Keratinocyte (primary cell): ENCODE data around the gene CHL1. TPM values are rescaled to one million over a fixed set of nuclear protein-coding genes. Genes with fewer than 3 reads are reported as not detected.

Experiments
- DNase-seq: peaks from one replicate; pipeline ENCODE4 v3.0.0-alpha.2; 2011; ENCODE audit warnings: low read depth, missing footprints, low spot score
- FAIRE-seq: peaks from 2 replicates; lab custom pipeline; 2011; peaks lifted over from hg19 to GRCh38; lab: Jason Lieb, UNC
- H2AFZ ChIP-seq: 2 replicates; pipeline ENCODE4 v1.6.0; 2012; ENCODE audit warnings: low read length, control low read depth, inconsistent platforms; ENCODE audit not compliant: control insufficient read depth
- H3K27ac ChIP-seq: 2 replicates; pipeline ENCODE4 v1.5.1; 2011; ENCODE audit warnings: low read length; ENCODE audit not compliant: control insufficient read depth, insufficient read depth
- H3K27me3 ChIP-seq: 3 replicates; pipeline ENCODE4 v1.6.0; 2011; ENCODE audit warnings: low read length; ENCODE audit not compliant: control insufficient read depth, insufficient read depth; ENCODE audit errors: extremely low read depth
- H3K36me3 ChIP-seq, 2 experiments: 2 replicates in 1 of 2; 3 replicates in 1 of 2; pipeline ENCODE4 v1.5.1; 2011; ENCODE audit warnings: low read length in 2 of 2, mild to moderate bottlenecking in 1 of 2; ENCODE audit not compliant: control insufficient read depth in 2 of 2, insufficient read depth in 2 of 2; ENCODE audit errors: extremely low read depth in 1 of 2
- H3K4me1 ChIP-seq: 3 replicates; pipeline ENCODE4 v1.5.1; 2011; ENCODE audit warnings: low read length; ENCODE audit not compliant: control insufficient read depth, insufficient read depth; ENCODE audit errors: extremely low read depth
- H3K4me2 ChIP-seq: 3 replicates; pipeline ENCODE4 v1.6.0; 2011; ENCODE audit warnings: low read depth, low read length; ENCODE audit not compliant: control insufficient read depth, insufficient read depth; ENCODE audit errors: extremely low read depth
- H3K4me3 ChIP-seq, 3 experiments: fragments of 200-600 bp in 1 of 3; sonication (generic) in 1 of 3; 2 replicates in 2 of 3; 3 replicates in 1 of 3; pipeline ENCODE4 v1.5.1; 2011 to 2016; ENCODE audit warnings: low read length in 3 of 3, mild to moderate bottlenecking in 3 of 3, control low read depth in 2 of 3, inconsistent platforms in 1 of 3, low read depth in 1 of 3, mixed read lengths in 1 of 3, mixed run types in 1 of 3, moderate library complexity in 1 of 3; ENCODE audit not compliant: control insufficient read depth in 2 of 3, insufficient read depth in 2 of 3; ENCODE audit errors: extremely low read depth in 1 of 3
- H3K79me2 ChIP-seq: 2 replicates; pipeline ENCODE4 v1.6.0; 2012; ENCODE audit warnings: low read length; ENCODE audit not compliant: control insufficient read depth, insufficient read depth
- H3K9ac ChIP-seq: 3 replicates; pipeline ENCODE4 v1.6.0; 2011; ENCODE audit warnings: low read length; ENCODE audit not compliant: control insufficient read depth, insufficient read depth; ENCODE audit errors: extremely low read depth
- H3K9me1 ChIP-seq: 3 replicates; pipeline ENCODE4 v1.6.0; 2011; ENCODE audit warnings: low read length; ENCODE audit not compliant: control insufficient read depth, insufficient read depth; ENCODE audit errors: extremely low read depth
- H3K9me3 ChIP-seq: 2 replicates; pipeline ENCODE4 v1.5.1; 2012; ENCODE audit warnings: low read depth, low read length; ENCODE audit not compliant: control insufficient read depth
- H4K20me1 ChIP-seq: 3 replicates; pipeline ENCODE4 v1.6.0; 2011; ENCODE audit warnings: low read length; ENCODE audit not compliant: control insufficient read depth, insufficient read depth; ENCODE audit errors: extremely low read depth
- EZH2 ChIP-seq: IDR thresholded peaks from one replicate; pipeline ENCODE4 v1.6.1; 2012; ENCODE audit warnings: inconsistent platforms, mild to moderate bottlenecking, low read length, moderate library complexity
- dilution Hi-C: fragments of 300-500 bp; cut with MboI; formaldehyde crosslinking; loops from one replicate; pipeline ENCODE4 v1.7.0; 2020; ENCODE audit warnings: low sequenced_read_pairs; ENCODE audit not compliant: extremely low pct_ligation_motif_present
- polyA plus RNA-seq, 5 experiments: library from polyadenylated mRNA; depleted of rRNA in 3 of 5; stranded (reverse) in 3 of 5; stranded (forward) in 1 of 5; unstranded in 1 of 5; fragments of >200 nt; gene quantifications; 1 replicate in 1 of 5; 2 replicates in 3 of 5; 3 replicates in 1 of 5; pipeline versions ENCODE4 v1.2.1 to v1.2.3, GENCODE V29; 2011 to 2012; ENCODE audit warnings: missing spikeins in 2 of 5, low read depth in 1 of 5, low replicate concordance in 1 of 5
- TF ChIP-seq, protein P1 (sequence below), 3 experiments: IDR thresholded peaks in 1 of 3; conservative IDR thresholded peaks in 1 of 3; optimal IDR thresholded peaks in 1 of 3; 2 replicates in 2 of 3; 3 replicates in 1 of 3; pipeline versions ENCODE3 to v1.5.1; 2011; ENCODE audit warnings: low read length in 3 of 3, mild to moderate bottlenecking in 3 of 3, moderate library complexity in 2 of 3, control low read depth in 1 of 3, inconsistent platforms in 1 of 3; ENCODE audit not compliant: insufficient read depth in 2 of 3; ENCODE audit errors: extremely low read depth in 1 of 3

The CHL1 gene
- polyA plus RNA-seq, 1 donor (not counting 4 experiments of a cell fraction or from before 2014, with no cell fraction given), result 0.04 TPM

DNA sequence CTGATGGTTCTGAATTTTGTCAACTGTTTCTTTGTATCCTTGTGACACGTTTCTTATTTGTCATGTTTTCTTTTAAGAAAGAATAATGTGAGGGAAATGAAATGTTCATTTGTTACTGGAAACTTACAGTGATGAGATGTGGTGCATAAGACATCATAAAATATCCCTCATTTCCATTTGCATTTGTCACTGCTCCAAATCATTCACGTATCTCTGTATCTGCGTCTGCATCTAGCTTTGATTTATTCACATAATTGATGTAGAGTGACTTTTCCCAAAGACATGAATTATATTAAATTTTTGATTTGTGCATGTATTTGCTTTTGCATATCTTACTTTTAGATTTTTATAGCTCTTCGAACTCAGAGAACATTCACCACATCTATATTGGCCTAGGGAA is 66.8 kb downstream of the CHL1 start:
- Histone ChIP-seq H3K9me1 (no peaks in the 10 kb centered on the region), H3K4me3 (no peak overlapping the region), H3K9ac (no peak overlapping the region), H2AFZ (no peak overlapping the region), H3K36me3 (no peaks in the 10 kb centered on the region), H3K79me2 (no peaks in the 10 kb centered on the region), H3K9me3 (no peaks in the 10 kb centered on the region), H3K27me3 (no peaks in the 10 kb centered on the region), H4K20me1 (no peaks in the 10 kb centered on the region), H3K4me1 (no peaks in the 10 kb centered on the region), H3K27ac (no peak overlapping the region), H3K4me2 (no peak overlapping the region)
- FAIRE-seq, result no peak
- TF ChIP-seq EZH2, result no peak
- TF ChIP-seq, protein P1, sequence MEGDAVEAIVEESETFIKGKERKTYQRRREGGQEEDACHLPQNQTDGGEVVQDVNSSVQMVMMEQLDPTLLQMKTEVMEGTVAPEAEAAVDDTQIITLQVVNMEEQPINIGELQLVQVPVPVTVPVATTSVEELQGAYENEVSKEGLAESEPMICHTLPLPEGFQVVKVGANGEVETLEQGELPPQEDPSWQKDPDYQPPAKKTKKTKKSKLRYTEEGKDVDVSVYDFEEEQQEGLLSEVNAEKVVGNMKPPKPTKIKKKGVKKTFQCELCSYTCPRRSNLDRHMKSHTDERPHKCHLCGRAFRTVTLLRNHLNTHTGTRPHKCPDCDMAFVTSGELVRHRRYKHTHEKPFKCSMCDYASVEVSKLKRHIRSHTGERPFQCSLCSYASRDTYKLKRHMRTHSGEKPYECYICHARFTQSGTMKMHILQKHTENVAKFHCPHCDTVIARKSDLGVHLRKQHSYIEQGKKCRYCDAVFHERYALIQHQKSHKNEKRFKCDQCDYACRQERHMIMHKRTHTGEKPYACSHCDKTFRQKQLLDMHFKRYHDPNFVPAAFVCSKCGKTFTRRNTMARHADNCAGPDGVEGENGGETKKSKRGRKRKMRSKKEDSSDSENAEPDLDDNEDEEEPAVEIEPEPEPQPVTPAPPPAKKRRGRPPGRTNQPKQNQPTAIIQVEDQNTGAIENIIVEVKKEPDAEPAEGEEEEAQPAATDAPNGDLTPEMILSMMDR (optimal IDR thresholded peaks at IDR 0.05 in 1 of 3, IDR thresholded peaks at IDR 0.05 in 1 of 3, conservative IDR thresholded peaks at IDR 0.05 in 1 of 3; ENCODE audit: extremely low read depth in 1 of 3, insufficient read depth in 2 of 3, low read length in 3 of 3), result no peak
- no peak for DNase-seq
- dilution Hi-C loops, result no loop called here

DNA sequence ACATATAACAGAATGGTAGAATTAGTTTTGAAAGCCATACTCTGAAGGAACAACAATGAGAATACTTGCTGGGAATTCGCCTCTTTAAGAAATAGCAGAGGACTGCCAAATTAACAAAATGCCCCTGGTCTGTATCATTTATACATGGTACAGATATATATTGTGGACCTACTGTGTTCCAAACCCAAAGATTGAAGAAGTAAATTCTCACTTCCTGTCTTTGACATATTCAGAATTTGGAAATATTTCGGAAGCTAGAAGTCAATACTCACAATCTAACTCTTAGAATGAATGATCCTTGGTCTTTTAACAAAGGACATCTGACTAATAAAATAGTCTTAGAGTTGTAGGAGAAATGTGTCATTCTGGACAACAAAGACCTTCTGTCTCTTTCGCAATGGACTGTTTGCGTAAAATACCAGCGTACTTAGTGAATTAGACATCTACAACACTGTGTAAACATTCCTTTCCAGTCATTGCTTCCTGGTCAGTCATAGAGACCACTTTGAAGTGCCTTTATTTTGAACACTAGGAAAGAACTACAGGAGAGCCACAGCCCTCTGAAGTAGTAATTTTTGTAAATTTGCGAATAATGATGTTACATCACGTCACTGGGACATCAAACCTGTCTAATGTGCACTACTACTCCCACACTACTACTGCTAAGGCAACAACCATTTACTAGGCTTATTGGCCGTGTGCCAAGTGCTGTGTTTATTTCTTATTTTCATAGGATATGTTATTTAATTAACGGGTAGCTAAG is 68.0 kb downstream of the CHL1 start:
- H3K36me3 ChIP-seq, result no peaks in the 10 kb centered on the region
- no peak overlapping the region for H3K4me2 ChIP-seq
- dilution Hi-C loops, result no loop called here
- H3K79me2 ChIP-seq, result no peaks in the 10 kb centered on the region
- no peak overlapping the region for H3K27ac ChIP-seq
- H3K27me3 ChIP-seq, result no peaks in the 10 kb centered on the region
- peak; percentile 33 for DNase-seq
- H2AFZ ChIP-seq, result no peak overlapping the region
- no peak for FAIRE-seq
- H3K4me3 ChIP-seq, result no peak overlapping the region
- no peak for TF ChIP-seq EZH2
- TF ChIP-seq, protein P1 (optimal IDR thresholded peaks at IDR 0.05 in 1 of 3, IDR thresholded peaks at IDR 0.05 in 1 of 3, conservative IDR thresholded peaks at IDR 0.05 in 1 of 3; ENCODE audit: extremely low read depth in 1 of 3, insufficient read depth in 2 of 3, low read length in 3 of 3), result no peak
- no peaks in the 10 kb centered on the region for H3K9me3 ChIP-seq
- no peak overlapping the region for H3K9ac ChIP-seq
- H4K20me1 ChIP-seq, result no peaks in the 10 kb centered on the region
- no peaks in the 10 kb centered on the region for H3K9me1 ChIP-seq
- no peaks in the 10 kb centered on the region for H3K4me1 ChIP-seq
